H54 (cell line): ENCODE measurements around the gene SLFN5.
"Not testable (repeated sequence)": the region's sequence is repeated elsewhere in the genome, so short reads cannot be mapped to it uniquely, and the experiment has no call there.

Source experiments
- DNase-seq: peaks from one replicate; pipeline ENCODE4 v3.0.0; 2011; ENCODE audit warnings: low spot score, mixed read lengths; ENCODE audit not compliant: insufficient read length
- FAIRE-seq: peaks from 3 replicates; lab custom pipeline; 2011; peaks lifted over from hg19 to GRCh38; lab: Jason Lieb, UNC
- POLR2A ChIP-seq: IDR thresholded peaks from 2 replicates; pipeline ENCODE4 v1.6.1; 2011; ENCODE audit warnings: low read depth, mild to moderate bottlenecking, low read length

SLFN5 gene

DNA sequence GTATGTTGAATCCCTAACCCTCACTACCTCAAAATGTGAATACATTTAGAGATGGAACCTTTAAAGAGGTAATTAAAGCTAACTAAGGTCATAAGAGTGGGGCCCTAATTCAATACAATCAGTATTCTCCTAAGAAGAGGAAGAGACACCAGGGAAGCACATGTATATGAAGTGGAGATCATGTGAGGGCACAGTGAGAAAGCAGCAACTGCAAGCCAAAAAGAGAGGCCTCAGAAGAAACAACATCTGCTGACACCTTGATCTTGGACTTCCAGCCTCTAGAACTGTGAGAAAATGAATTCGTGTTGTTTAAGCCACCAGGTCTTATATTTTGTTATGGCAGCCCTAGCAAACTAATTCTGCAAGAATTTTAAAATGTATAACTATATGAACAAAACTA is 13.2 kb upstream of the SLFN5 start:
- FAIRE-seq = no peak
- no peak for TF ChIP-seq POLR2A

DNA sequence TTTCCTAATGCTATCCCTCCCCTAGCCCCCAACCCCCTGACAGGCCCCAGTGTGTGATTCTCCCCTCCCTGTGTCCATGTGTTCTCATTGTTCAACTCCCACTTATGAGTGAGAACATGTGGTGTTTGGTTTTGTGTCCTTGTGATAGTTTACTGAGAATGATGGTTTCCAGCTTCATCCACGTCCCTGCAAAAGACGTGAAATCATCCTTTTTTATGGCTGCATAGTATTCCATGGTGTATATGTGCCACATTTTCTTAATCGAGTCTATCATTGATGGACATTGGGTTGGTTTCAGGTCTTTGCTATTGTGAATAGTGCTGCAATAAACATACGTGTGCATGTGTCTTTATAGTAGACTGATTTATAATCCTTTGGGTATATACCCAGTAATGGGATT is 8.6 kb upstream of the SLFN5 start:
- FAIRE-seq, DNase-seq: not testable (repeated sequence)

More for the DNA sequence above, 13.2 kb upstream of the SLFN5 start:
- DNase-seq = no peak

GRCh38 chr17:35235289-35235688 is 7.6 kb upstream of the SLFN5 start:
- no peak for DNase-seq
- FAIRE-seq = no peak
- no peak for TF ChIP-seq POLR2A

- TF ChIP-seq POLR2A = no peak
- no peak for DNase-seq
- FAIRE-seq = no peak
Observed at GRCh38 chr17:35235917-35236316, 7.0 kb upstream of the SLFN5 start.

GRCh38 chr17:35236821-35237220 is 6.1 kb upstream of the SLFN5 start:
- no peak for TF ChIP-seq POLR2A

DNA sequence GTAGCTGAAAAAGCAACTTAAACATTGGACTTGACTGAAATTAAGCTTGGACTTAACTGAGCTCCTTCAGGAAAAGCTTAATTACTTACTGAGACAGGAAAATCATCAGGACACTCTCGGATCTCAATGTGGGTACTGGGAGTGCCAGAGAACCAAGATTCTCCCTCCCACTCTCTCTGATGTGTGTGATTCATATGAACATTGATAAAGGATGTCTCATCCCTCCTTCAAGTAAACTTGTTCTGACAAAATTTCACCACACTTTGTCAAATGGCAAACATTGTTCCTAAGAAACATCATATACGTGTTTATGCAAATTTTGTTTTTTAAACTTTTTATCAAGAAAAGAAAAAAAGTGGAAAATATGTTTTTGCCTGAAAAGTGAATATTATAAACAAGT is 4.1 kb upstream of the SLFN5 start:
- no peak for TF ChIP-seq POLR2A
- FAIRE-seq (no peak), DNase-seq (peak; percentile 34)

More at GRCh38 chr17:35236821-35237220, 6.1 kb upstream of the SLFN5 start:
- DNase-seq (no peak), FAIRE-seq (no peak)

DNA sequence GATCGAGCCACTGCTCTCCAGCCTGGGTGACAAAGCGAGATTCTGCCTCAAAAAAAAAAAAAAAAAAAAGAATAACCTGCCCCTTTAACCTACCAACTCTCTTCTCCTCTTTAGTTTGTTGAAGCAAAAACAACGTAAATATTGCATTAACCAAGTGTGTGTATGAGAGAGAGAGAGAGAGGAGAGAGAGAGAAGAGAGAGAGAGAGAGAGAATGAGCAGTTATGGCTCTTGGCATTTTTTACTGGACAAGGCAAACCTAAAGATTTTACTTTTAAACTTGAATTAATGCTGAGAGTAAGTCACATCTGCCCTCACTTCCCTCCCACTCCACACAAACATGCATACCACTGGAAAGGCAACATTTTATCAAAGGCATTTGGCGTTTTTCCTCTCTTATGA is 3.0 kb upstream of the SLFN5 start:
- DNase-seq (no peak), FAIRE-seq (no peak)
- no peak for TF ChIP-seq POLR2A

DNA sequence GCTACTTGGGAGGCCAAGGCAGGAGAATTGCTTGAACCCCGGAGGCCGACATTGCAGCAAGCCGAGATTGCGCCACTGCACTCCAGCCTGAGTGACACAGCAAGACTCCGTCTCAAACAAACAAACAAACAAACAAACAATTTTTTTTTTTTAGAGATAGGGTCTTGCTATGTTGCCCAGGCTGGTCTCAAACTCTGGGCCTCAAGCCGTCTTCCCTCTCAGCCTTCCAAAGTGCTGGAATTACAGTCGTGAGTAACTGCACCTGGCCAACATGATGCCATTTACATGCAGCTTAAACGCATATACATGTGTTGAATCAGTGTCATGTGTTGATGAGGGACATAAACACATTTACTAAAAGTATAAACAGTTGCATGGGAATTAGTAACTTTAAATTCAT is 2.0 kb upstream of the SLFN5 start:
- FAIRE-seq = no peak
- no peak for DNase-seq
- no peak for TF ChIP-seq POLR2A

DNA sequence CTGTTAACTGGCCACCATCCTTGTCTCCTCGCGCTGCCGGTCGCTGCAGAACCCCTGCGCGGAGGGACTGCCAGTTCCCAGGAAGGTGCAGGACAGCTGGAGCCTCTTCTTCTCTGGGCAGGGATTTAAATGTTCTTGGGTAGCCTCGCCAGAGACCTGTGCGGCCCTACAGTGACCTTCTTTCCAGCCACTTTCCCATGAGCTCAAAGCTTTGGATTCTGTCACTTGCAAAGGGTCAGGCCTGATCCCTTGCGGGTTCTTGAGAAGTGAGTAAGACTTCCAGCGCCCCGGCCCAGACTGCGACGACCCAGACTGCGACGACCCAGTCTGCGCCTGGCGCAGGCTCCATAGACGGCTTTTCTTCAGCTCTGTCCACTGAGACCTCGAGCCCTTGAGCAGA is 1.4 kb upstream of the SLFN5 start:
- FAIRE-seq (no peak), DNase-seq (no peak)
- no peak for TF ChIP-seq POLR2A

GRCh38 chr17:35242158-35242804 is 591 bp upstream of the SLFN5 start:
- no peak for FAIRE-seq
- DNase-seq = no peak
- TF ChIP-seq POLR2A = no peak

DNA sequence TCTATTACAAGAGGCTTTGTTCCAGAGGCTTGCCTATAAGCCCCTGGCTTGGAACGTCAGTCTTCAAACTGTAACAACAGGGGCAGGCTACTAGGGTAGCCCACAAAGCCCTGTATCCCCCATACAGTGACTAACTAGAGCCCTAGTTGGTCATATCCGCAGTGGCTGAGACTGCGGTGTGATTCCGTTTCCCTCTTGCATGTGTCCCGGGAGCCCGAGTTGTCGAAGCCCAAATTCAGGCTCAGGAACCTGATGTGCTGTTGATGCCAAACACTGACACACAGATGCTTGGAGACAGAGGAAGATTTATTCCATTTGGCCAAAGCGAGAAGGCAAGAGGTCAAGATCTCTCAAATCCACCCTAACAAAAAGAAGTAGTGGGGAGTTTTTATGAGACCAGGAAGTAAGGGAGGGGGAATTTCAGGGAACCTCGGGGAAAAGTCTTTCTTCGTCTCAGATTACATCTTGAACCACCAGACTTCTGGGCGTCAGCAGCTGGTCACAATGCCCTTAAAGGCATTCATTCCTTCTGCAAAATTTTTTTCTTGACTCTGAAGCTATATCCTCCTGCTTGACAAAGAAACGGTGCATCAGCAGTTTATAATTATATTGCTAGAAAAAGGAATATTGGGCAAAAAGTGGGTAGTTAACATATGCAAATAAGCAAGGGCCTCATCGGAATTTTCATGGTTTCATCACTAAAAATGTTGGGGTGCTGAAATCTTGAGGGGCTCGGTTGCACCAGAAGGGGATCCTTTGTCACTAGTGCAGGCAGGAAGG is 879 bp downstream of the SLFN5 start:
- no peak for TF ChIP-seq POLR2A
- FAIRE-seq (no peak), DNase-seq (peak; percentile 25)

- DNase-seq = peak; percentile 23
- no peak for FAIRE-seq
- TF ChIP-seq POLR2A = no peak
Observed at GRCh38 chr17:35244341-35245195, 1.7 kb downstream of the SLFN5 start.

GRCh38 chr17:35245196-35245486 is 2.3 kb downstream of the SLFN5 start:
- peak; percentile 32 for DNase-seq
- FAIRE-seq = no peak
- no peak for TF ChIP-seq POLR2A

DNA sequence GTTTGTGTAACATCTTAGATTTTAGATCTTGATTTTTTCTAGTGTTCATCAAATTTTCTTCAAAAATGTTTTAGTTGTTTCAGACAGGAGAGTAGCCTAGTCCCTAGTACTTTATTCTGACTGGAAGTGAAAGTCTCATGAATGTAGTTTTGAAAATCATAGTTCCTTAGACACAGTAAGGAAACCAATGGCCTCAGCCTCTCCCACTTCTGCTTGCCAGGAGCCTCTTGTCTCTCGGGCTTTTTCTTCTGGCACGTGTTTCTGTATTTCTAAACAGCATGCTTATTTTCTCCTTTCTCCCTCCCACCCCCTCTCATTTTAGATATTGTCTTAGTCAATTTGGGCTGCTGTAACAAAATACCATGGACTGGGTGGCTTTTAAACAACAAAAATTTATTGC is 9.8 kb downstream of the SLFN5 start:
- TF ChIP-seq POLR2A = no peak
- no peak for DNase-seq

More for the DNA sequence above, 9.8 kb downstream of the SLFN5 start:
- FAIRE-seq = no peak
